GM21786 (cell line): Measurements from ENCODE around the gene CD24.
A peak's percentile ranks its signal among the peaks of the same experiment; 100 is the strongest.
"Not testable (repeated sequence)": the region's sequence is repeated elsewhere in the genome, so short reads cannot be mapped to it uniquely, and the experiment has no call there.

Experiments
- ATAC-seq: cut with Tn5 transposase; IDR thresholded peaks from one replicate; pipeline ENCODE4 v1.9.1; 2021; ENCODE audit not compliant: unreplicated experiment

CD24 gene

GRCh38 chr6:106970769-106971168 lies 3.8 kb downstream of the CD24 start:
- not testable (repeated sequence) for ATAC-seq

GRCh38 chr6:106967936-106968555 lies 6.5 kb downstream of the CD24 start:
- no peak for ATAC-seq

GRCh38 chr6:106966671-106967640 lies 7.6 kb downstream of the CD24 start:
- no peak for ATAC-seq

GRCh38 chr6:106966229-106966628 lies 8.3 kb downstream of the CD24 start:
- no peak for ATAC-seq

- no peak for ATAC-seq
Observed at GRCh38 chr6:106964954-106965353, 9.6 kb downstream of the CD24 start.

- ATAC-seq: no peak
Observed at GRCh38 chr6:106964099-106964498, 10.4 kb downstream of the CD24 start.

GRCh38 chr6:106963544-106963943 lies 11.0 kb downstream of the CD24 start:
- no peak for ATAC-seq

- no peak for ATAC-seq
Observed at GRCh38 chr6:106961801-106962200, 12.7 kb downstream of the CD24 start.

GRCh38 chr6:106961136-106961535 lies 13.4 kb downstream of the CD24 start:
- ATAC-seq: no peak

- no peak for ATAC-seq
Observed at GRCh38 chr6:106959985-106960384, 14.5 kb downstream of the CD24 start.

GRCh38 chr6:106939848-106940247 lies 34.7 kb downstream of the CD24 start:
- ATAC-seq: peak; percentile 80

GRCh38 chr6:106939208-106939607 lies 35.3 kb downstream of the CD24 start:
- no peak for ATAC-seq

GRCh38 chr6:106927531-106928398 lies 46.8 kb downstream of the CD24 start:
- ATAC-seq: no peak

- no peak for ATAC-seq
Observed at GRCh38 chr6:106925948-106926347, 48.6 kb downstream of the CD24 start.

- no peak for ATAC-seq
Observed at GRCh38 chr6:106924694-106925523, 49.6 kb downstream of the CD24 start.

- no peak for ATAC-seq
Observed at GRCh38 chr6:106922626-106923025, 51.9 kb downstream of the CD24 start.
